Central memory CD8-positive, alpha-beta T cell (primary cell): ENCODE measurements around the gene C2orf81.

Source experiments
- ATAC-seq: fragments of 150-1000 bp; cut with Tn5 transposase; replicated peaks from 2 replicates; pipeline ENCODE4 v1.10.0; 2022; ENCODE audit warnings: mild to moderate bottlenecking, moderate FRiP score, moderate number of reproducible peaks; ENCODE audit not compliant: poor library complexity, severe bottlenecking; ENCODE audit errors: extremely low read depth
- DNase-seq, 2 donors: peaks; one replicate each; pipeline ENCODE4 v3.0.0; 2021; ENCODE audit warnings: low spot score in 2 of 2
- H3K27ac Mint-ChIP-seq: one replicate; pipeline ENCODE4 v1.8.0; 2022; ENCODE audit warnings: low read depth, mild to moderate bottlenecking, moderate library complexity, mixed read lengths
- H3K27me3 Mint-ChIP-seq: one replicate; pipeline ENCODE4 v1.8.0; 2022; ENCODE audit warnings: mixed read lengths
- H3K36me3 Mint-ChIP-seq: one replicate; pipeline ENCODE4 v1.8.0; 2022; ENCODE audit warnings: mild to moderate bottlenecking, moderate library complexity, mixed read lengths; ENCODE audit not compliant: insufficient read depth
- H3K4me1 Mint-ChIP-seq: one replicate; pipeline ENCODE4 v1.8.0; 2022; ENCODE audit warnings: mixed read lengths
- H3K4me3 Mint-ChIP-seq: one replicate; pipeline ENCODE4 v1.8.0; 2022; ENCODE audit warnings: mild to moderate bottlenecking, moderate library complexity, mixed read lengths
- H3K9me3 Mint-ChIP-seq: one replicate; pipeline ENCODE4 v1.8.0; 2022; ENCODE audit warnings: mixed read lengths

Gene C2orf81

DNA sequence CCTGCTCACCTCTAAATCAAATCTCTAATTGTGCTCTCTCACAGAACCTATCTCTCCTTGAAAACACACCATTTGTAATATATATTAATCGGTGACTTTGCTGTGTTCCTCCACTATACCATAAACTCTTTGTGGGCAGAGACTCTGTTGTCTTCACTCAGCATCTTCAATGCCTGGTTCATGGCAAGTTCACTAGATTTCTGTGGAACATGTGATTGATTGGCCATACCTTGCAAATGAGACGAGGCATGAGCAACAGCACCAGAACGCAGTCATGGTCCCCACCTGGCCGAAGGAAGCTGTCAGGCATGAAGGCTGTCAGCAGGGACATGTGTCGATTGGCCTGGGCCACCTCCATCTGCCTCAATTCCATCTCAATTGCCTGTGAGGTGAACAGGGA, 52.9 kb downstream of the C2orf81 start:
- Mint-ChIP-seq H3K36me3 (peaks cover 48% of the 10 kb centered on the region), H3K4me3 (no peak overlapping the region), H3K27ac (no peak overlapping the region)

GRCh38 chr2:74367789-74368188, 53.6 kb downstream of the C2orf81 start:
- H3K9me3 Mint-ChIP-seq: no peaks in the 10 kb centered on the region
- H3K4me3 Mint-ChIP-seq: no peak overlapping the region
- no peak for DNase-seq
- no peak for ATAC-seq
- peaks cover 5% of the 10 kb centered on the region for H3K4me1 Mint-ChIP-seq
- peaks cover 51% of the 10 kb centered on the region for H3K36me3 Mint-ChIP-seq
- no peak overlapping the region for H3K27ac Mint-ChIP-seq
- H3K27me3 Mint-ChIP-seq: no peaks in the 10 kb centered on the region

More for the DNA sequence above, 52.9 kb downstream of the C2orf81 start:
- H3K9me3 Mint-ChIP-seq: no peaks in the 10 kb centered on the region
- H3K27me3 Mint-ChIP-seq: no peaks in the 10 kb centered on the region
- H3K4me1 Mint-ChIP-seq: peaks cover 9% of the 10 kb centered on the region
- no peak for DNase-seq
- ATAC-seq: no peak

GRCh38 chr2:74366036-74366435, 55.4 kb downstream of the C2orf81 start:
- H3K4me1 Mint-ChIP-seq: no peaks in the 10 kb centered on the region
- H3K9me3 Mint-ChIP-seq: no peaks in the 10 kb centered on the region
- H3K4me3 Mint-ChIP-seq: no peak overlapping the region
- no peak for DNase-seq
- H3K36me3 Mint-ChIP-seq: peaks cover 56% of the 10 kb centered on the region
- no peak overlapping the region for H3K27ac Mint-ChIP-seq
- ATAC-seq: no peak
- H3K27me3 Mint-ChIP-seq: no peaks in the 10 kb centered on the region

GRCh38 chr2:74364533-74365505, 56.6 kb downstream of the C2orf81 start:
- Mint-ChIP-seq H3K4me3 (no peak overlapping the region), H3K4me1 (no peaks in the 10 kb centered on the region), H3K27ac (no peak overlapping the region), H3K27me3 (no peaks in the 10 kb centered on the region), H3K9me3 (no peaks in the 10 kb centered on the region), H3K36me3 (peaks cover 51% of the 10 kb centered on the region)
- DNase-seq (no peak), ATAC-seq (no peak)
